Urinary bladder (tissue), 4 donors: ENCODE results near the gene LRRC27. TPM values are rescaled to one million over a fixed set of nuclear protein-coding genes. Genes with fewer than 3 reads are reported as not detected.

Source experiments
- DNase-seq: peaks from one replicate; pipeline ENCODE4 v3.0.0-alpha.2; 2015; ENCODE audit errors: extremely low spot score
- H3K27ac ChIP-seq: one replicate; pipeline ENCODE4 v1.5.1; 2013; ENCODE audit warnings: low read depth, mild to moderate bottlenecking, moderate library complexity
- H3K36me3 ChIP-seq: one replicate; pipeline ENCODE4 v1.6.1; 2013; ENCODE audit warnings: mild to moderate bottlenecking, moderate library complexity; ENCODE audit not compliant: insufficient read depth
- H3K4me1 ChIP-seq: one replicate; pipeline ENCODE4 v1.6.1; 2013; ENCODE audit warnings: mild to moderate bottlenecking, moderate library complexity; ENCODE audit not compliant: insufficient read depth
- H3K4me3 ChIP-seq: one replicate; pipeline ENCODE4 v1.5.1; 2013; ENCODE audit warnings: low read depth, low read length
- WGBS: extraction: QIAGEN DNeasy Blood & Tissue Kit; methylation state at CpG from one replicate; pipeline ENCODE4 v1.1.7; 2013; 5-methylcytosine and 5-hydroxymethylcytosine counted together
- polyA plus RNA-seq: library from polyadenylated mRNA; stranded (reverse); fragments of 200-250 nt; gene quantifications from one replicate; pipeline ENCODE4 v1.2.3, GENCODE V29; 2013
- total RNA-seq: library from RNA; depleted of rRNA; stranded (reverse); fragments of >200 nt; gene quantifications from one replicate; pipeline ENCODE4 v1.2.3, GENCODE V29; 2014
- donor health status: healthy with polysubstance abuse.
- donor health status: healthy.

LRRC27 gene
- total and polyA plus RNA-seq, 2 donors = 6.5 to 13.2 TPM

- peaks cover 5% of the 10 kb centered on the region for H3K36me3 ChIP-seq
- no peak overlapping the region for H3K4me3 ChIP-seq
- no peak for DNase-seq
- H3K4me1 ChIP-seq = no peaks in the 10 kb centered on the region
- WGBS = 97% methylated on average over 53 of the region's 53 CpGs
- H3K27ac ChIP-seq = no peak overlapping the region
Observed at GRCh38 chr10:132405463-132405991, 73.5 kb downstream of the LRRC27 start.

- Histone ChIP-seq H3K27ac (no peak overlapping the region), H3K4me1 (no peaks in the 10 kb centered on the region), H3K36me3 (peaks cover 5% of the 10 kb centered on the region), H3K4me3 (no peak overlapping the region)
- DNase-seq = no peak
- WGBS = 95% methylated on average over 17 of the region's 17 CpGs
Observed at GRCh38 chr10:132406181-132406580, 74.2 kb downstream of the LRRC27 start.

GRCh38 chr10:132406750-132407149 is 74.8 kb downstream of the LRRC27 start:
- Histone ChIP-seq H3K4me1 (no peaks in the 10 kb centered on the region), H3K36me3 (peaks cover 5% of the 10 kb centered on the region), H3K4me3 (no peak overlapping the region), H3K27ac (peak overlapping the region; percentile 93)
- 95% methylated on average over 16 of the region's 16 CpGs for WGBS
- DNase-seq = no peak

- H3K4me3 ChIP-seq = no peak overlapping the region
- peaks cover 5% of the 10 kb centered on the region for H3K36me3 ChIP-seq
- WGBS = 79% methylated on average over 12 of the region's 12 CpGs
- no peak for DNase-seq
- H3K4me1 ChIP-seq = no peaks in the 10 kb centered on the region
- H3K27ac ChIP-seq = peak overlapping the region; percentile 93
Observed at GRCh38 chr10:132407243-132407746, 75.3 kb downstream of the LRRC27 start.

GRCh38 chr10:132407846-132408278 is 75.9 kb downstream of the LRRC27 start:
- Histone ChIP-seq H3K4me3 (no peak overlapping the region), H3K36me3 (peaks cover 5% of the 10 kb centered on the region), H3K27ac (peak overlapping the region; percentile 93), H3K4me1 (no peaks in the 10 kb centered on the region)
- DNase-seq = peak; percentile 80
- 18% methylated on average over 17 of the region's 17 CpGs for WGBS

GRCh38 chr10:132408367-132408781 is 76.4 kb downstream of the LRRC27 start:
- WGBS = 32% methylated on average over 20 of the region's 20 CpGs
- no peaks in the 10 kb centered on the region for H3K4me1 ChIP-seq
- no peak for DNase-seq
- no peak overlapping the region for H3K4me3 ChIP-seq
- H3K36me3 ChIP-seq = peaks cover 5% of the 10 kb centered on the region
- peak overlapping the region; percentile 88 for H3K27ac ChIP-seq

GRCh38 chr10:132408823-132409666 is 77.1 kb downstream of the LRRC27 start:
- Histone ChIP-seq H3K27ac (peak overlapping the region; percentile 88), H3K4me1 (no peaks in the 10 kb centered on the region), H3K36me3 (peaks cover 5% of the 10 kb centered on the region), H3K4me3 (no peak overlapping the region)
- no peak for DNase-seq
- 83% methylated on average over 27 of the region's 27 CpGs for WGBS

GRCh38 chr10:132409667-132410028 is 77.7 kb downstream of the LRRC27 start:
- H3K36me3 ChIP-seq = peaks cover 5% of the 10 kb centered on the region
- WGBS = 94% methylated on average over 4 of the region's 4 CpGs
- no peak overlapping the region for H3K27ac ChIP-seq
- H3K4me1 ChIP-seq = no peaks in the 10 kb centered on the region
- no peak overlapping the region for H3K4me3 ChIP-seq
- DNase-seq = no peak

- no peak for DNase-seq
- no peaks in the 10 kb centered on the region for H3K4me1 ChIP-seq
- H3K4me3 ChIP-seq = no peak overlapping the region
- peaks cover 3% of the 10 kb centered on the region for H3K36me3 ChIP-seq
- no peak overlapping the region for H3K27ac ChIP-seq
- WGBS = 92% methylated on average over 28 of the region's 28 CpGs
Observed at GRCh38 chr10:132410056-132410778, 78.2 kb downstream of the LRRC27 start.

- Histone ChIP-seq H3K4me3 (no peak overlapping the region), H3K36me3 (no peaks in the 10 kb centered on the region), H3K27ac (peak overlapping the region; percentile 79), H3K4me1 (no peaks in the 10 kb centered on the region)
- DNase-seq = no peak
- WGBS = 87% methylated on average over 28 of the region's 28 CpGs
Observed at GRCh38 chr10:132410779-132411532, 79.0 kb downstream of the LRRC27 start.

- Histone ChIP-seq H3K4me3 (no peak overlapping the region), H3K4me1 (no peaks in the 10 kb centered on the region), H3K27ac (peak overlapping the region; percentile 79), H3K36me3 (no peaks in the 10 kb centered on the region)
- DNase-seq = no peak
- 24% methylated on average over 23 of the region's 23 CpGs for WGBS
Observed at GRCh38 chr10:132411561-132412253, 79.7 kb downstream of the LRRC27 start.

GRCh38 chr10:132412316-132413192 is 80.6 kb downstream of the LRRC27 start:
- Histone ChIP-seq H3K4me1 (no peaks in the 10 kb centered on the region), H3K27ac (peak overlapping the region; percentile 72), H3K4me3 (no peak overlapping the region), H3K36me3 (no peaks in the 10 kb centered on the region)
- no peak for DNase-seq
- WGBS = 85% methylated on average over 29 of the region's 29 CpGs
